HG02798 (cell line): ENCODE data around the gene FTCDNL1.

Experiments
- ATAC-seq: cut with Tn5 transposase; IDR thresholded peaks from one replicate; pipeline ENCODE4 v1.9.1; 2021; ENCODE audit warnings: mild to moderate bottlenecking; ENCODE audit not compliant: unreplicated experiment, poor library complexity

The FTCDNL1 gene

DNA sequence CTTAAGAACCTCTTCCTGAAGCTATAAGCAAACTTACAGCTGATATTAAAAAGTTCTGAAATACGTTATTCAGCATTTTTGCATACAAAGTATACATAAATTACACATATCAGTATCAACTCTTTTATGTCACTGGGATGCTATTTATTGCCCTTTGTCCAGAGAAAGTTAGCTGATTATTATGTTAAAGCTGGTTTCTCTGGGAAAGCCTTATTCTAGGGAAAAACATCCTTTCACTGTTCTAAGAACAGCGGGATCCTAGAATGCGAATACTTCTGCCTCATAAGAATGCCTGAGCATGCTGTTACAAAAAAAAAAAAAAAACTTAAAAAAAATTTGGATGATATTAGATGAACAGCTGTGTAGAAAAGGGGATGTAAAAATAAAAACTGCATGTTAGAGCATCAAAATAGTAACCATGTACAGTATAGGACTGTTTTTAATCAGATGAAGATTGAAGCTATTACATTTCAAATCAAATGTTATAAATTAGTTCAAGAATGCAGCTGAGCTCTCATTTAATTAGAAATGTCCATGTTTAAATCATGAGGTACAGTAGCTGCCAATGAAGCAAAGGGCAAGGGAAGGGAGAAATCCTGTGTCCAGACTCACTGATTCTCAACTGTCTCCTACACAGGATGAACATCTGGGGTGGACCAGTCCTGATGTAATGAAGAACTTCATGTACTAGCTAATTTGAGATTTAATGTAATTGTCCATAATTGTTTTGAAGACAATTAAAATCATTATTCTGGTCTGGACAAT is 8.2 kb downstream of the FTCDNL1 start:
- ATAC-seq: no peak

DNA sequence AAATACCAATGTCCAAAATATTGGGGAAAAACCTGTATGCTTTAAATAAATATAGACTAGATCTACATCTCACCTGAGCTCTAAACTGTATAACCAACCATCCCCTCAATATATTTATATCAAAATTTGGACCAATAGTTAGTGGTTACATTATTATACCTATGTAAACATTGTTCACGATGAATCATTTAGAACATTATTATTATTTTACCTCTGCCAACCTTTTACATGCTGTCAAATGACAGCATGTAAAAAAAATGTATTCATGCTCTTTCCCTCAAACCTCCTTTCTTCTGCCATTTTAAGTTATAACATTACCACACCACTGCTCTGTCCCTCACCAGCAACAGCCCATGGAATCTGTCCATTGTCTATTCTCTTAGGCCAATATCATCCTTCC is 9.6 kb downstream of the FTCDNL1 start:
- no peak for ATAC-seq

DNA sequence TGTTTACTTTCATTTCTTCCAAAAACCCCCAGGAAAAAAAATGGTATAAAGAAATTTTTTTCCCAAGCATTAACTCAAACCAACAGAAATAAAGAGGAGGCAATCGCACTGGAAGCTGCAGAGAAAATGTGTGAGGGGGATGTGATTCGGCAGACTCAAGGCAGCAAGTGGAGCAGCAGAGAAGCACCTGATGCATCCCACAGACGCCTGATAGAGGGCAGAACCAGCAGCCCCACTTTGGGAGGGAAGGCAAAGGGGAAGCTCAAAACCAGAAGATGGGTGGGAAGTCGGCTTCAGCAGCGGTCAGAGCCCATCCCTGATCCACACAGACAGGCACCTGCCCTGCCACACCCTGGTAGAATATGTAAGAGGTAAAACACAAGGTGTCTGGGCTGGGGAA is 12.6 kb downstream of the FTCDNL1 start:
- ATAC-seq: no peak

DNA sequence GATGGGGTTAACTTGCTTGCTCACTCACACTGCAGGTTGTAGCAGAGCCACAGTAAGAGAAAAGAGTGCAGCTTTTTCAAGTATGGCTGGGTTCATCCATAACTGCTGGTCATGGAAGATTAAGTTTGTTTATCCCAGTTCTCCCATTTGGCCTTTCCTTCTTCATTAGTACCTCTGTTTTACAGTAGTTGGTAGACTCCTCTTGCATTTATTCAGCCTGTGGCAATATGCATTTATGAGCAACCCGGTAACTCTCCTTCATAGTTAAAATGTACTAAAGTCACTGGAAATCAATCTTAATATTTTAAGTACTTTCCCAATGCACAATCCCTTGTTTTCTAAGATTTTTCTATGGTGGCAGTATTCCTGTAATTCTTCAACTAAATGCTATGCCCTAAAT is 14.0 kb downstream of the FTCDNL1 start:
- no peak for ATAC-seq

DNA sequence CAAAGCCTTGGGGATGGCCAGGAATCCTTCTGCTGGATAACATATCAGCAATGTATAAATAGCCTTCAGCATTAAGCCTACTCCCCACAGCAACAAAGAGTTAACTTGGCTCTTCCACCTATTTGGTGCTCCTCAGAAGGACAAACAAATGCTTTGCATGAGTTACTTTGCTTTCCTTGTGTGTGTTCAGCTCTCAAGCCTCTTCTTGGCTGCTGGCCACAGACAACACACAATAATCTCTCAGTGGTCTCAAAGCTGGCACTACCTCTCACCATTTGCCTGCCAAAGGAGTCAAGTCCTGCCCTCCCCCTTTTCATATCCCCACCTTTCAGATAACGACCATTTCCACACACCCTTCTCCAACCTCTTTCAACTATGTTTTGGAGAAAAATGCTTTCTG is 17.5 kb downstream of the FTCDNL1 start:
- no peak for ATAC-seq

DNA sequence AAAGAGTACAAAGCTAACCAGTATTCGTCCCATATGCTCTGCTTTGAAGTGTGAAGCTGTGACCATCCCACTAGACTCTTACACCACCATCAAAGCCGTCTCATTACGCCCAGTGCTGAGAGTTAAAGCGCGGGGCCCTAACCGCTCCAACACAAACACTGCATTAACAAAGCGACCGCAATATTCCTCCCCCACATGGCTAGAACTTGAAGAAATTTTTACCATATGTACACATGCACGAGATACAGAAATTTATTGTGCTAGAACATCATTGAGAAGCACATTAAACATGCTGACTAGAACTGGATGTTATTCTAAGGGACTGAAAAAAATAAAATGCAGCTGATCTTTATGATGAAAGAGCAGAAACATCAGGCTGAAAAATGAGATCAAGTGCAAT is 20.5 kb downstream of the FTCDNL1 start:
- ATAC-seq: no peak

DNA sequence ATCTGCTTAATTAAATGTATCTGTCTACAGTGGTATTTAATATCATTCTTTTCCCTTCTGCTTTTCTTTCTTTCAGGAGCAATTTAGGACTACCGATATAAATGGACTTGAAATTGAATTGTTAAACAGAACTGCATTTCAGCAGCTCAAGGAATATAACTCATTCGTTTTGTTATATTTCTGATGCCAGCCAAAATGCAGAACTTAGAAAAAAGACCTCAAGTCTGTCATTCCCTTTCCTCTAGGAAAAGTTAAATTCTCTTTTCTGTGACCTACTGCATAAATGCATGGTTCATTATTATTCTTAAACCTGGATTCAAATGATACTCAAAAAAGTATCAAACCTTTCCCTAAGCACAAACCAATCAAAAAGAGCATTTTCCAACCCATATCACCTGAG is 21.4 kb downstream of the FTCDNL1 start:
- ATAC-seq: no peak

DNA sequence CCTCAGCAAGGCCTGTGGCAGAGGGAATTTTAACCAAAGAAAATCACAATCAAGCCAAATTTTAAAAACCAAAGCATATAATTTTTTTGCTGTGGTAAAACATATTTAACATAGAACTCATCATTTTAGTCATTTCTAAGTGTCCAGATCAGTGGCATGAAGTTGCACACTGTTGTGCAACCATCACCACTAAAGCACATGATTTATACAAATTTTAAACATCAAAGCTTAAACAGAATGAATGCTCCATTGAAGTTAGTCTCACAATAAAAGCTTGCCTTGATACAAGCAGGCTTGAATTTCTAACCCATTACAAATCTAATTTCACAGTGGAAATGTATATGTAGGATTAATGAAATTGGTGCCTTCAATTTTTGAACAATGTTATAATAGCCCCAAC is 31.2 kb downstream of the FTCDNL1 start:
- no peak for ATAC-seq

DNA sequence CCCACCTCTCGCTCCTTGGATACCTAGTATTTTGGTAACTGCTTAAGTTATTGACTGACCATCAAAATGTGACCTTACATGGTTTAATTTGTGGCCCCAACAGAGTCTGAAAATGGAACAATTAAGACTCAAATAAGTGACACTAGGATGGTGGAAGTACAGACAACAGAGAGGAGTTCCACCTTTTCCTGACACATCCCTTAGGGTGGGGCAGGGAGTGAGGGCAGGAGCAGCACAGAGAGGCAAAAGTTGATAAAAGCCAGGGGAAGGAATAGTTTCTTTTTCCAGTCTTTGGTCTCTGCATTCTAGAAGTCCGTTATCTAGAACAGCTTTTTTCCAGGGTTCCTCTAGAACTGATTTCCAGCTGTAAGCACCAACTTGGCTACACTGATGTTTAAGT is 32.2 kb downstream of the FTCDNL1 start:
- ATAC-seq: no peak

DNA sequence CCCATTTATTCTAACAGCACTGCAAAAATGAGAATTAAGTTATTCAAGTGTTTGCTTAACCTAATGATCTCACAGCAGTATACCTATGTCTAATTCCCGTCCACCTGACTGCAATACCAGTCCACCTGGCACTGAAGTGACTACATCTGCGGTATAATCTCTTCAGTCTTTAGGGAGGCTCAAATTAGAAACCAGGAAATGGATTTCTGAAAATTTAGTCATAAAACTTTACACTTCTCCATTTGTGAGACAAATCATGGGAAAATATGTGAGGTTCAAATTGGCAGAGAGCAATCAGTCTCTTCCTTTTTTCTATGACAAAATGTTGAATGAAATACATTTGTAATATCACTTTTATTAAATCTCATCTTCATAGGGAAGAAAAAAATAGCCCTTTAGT is 33.0 kb downstream of the FTCDNL1 start:
- no peak for ATAC-seq

DNA sequence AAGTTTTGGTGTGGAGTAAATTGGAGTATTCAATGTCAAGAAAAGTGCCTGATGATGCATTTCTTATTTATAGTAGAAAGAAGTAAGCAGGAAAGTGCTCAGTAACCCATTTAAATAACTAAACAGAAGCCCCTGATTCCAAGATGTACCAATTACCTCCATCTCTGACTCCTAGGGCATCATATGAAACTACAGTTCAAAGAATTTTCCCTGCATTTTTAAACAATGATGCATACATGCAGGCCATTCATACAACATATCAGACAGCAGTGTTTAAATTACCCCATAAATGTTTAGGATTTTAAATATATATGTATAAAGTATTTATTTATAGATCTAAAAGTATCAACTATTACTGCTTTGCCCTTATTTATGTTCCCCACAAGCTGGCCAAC is 36.2 kb downstream of the FTCDNL1 start:
- no peak for ATAC-seq

DNA sequence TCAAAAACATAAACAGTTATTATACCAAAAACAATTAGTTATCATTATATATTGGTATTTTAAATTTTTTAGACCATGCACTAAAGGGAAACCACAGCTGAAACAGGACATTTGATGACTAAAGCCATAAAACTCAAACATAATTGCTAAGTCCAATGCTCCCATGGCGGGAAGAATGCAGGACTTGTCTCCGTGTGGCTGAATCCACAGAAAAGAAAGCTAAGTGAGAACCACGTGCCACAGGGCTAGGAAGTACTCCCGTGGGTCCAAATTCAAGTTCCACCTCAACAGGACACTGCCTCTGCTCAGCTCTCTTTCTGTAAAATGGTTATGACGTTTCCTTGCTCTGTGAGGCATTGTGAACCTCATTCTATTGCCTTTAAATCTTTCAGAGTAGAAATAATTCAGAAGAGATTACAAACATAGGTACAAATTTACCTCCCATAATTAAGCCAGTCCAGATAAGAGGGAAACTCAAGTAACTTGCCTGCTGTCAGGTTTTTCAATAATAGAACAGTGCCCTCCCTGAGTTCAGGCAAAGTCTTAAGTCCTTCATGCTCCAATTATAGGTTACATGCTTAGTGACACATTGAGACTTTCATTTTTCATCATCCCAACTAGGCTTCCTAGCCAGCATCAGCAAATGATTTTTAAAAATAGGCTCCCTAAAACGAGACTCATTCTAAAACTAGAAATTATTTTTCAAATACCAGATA is 36.7 kb downstream of the FTCDNL1 start:
- ATAC-seq: no peak

DNA sequence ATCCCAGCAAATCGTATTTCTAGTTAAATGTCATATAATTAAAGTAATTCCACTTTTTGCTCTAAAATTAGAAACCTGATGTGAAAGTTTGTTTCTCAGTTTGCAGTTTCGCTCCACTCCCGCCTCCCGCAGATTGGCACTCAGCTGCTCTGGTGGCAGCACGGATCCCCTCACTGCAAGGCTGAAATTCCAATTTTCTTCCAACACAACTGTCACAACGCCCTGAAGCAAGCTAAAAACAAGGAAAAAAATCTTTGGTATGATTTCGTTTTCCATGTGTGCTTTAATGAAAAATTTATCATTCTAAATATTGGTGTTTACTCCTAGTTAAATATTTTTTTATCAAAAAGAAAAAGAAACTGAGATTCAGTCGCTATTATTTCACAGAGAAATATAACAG is 38.5 kb downstream of the FTCDNL1 start:
- no peak for ATAC-seq

DNA sequence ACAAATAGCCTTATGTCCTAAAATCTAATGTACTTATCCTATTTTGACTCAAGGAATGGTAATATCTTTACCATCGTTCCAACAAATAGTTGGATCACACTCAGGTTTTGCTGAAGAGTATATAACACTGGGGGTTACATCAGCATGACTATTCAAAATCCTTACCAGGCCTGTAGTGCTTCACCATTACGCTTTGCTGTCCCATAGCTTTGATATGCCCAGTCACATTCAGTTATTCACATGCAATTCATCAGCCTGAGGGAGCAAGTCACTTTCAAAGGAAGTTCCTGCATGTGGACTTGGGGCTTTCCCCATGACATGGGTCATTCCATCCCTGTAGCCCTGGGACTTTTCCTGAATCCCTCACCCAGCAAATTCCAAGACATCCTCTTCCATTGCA is 39.6 kb downstream of the FTCDNL1 start:
- ATAC-seq: no peak

DNA sequence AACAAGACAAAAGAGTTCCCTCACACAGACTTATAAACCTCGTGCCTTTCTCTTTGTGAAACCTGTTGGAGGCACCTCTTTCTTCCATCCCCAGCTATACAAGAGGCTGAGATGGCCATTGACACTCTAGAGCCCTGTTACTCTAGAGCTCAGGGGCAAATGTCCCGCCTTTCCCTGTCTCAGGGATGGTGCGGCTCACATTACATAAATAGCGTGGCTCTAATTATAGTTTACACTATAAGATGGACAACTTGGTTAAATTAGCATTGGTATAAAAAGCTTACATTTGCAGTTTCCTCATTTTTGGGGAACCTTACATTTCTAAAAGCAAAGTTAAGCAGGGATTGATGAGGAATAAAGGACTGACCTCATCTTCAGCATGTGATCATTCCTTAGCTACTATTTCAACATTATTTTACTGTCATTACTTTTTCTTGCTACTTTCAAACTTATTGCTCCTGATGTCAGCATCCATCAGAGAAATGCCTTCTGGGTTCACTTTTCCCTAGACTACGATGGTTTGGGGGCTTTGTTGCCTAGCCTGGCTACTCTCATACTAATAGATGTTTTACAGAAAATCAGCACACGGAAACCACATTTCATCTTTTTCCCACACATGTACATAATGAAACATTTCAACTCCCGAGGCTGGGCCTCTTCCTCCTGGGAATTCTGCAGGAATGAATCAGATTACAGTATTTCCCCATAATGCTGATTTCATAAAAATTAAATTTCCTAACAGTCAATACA is 40.4 kb downstream of the FTCDNL1 start:
- no peak for ATAC-seq

DNA sequence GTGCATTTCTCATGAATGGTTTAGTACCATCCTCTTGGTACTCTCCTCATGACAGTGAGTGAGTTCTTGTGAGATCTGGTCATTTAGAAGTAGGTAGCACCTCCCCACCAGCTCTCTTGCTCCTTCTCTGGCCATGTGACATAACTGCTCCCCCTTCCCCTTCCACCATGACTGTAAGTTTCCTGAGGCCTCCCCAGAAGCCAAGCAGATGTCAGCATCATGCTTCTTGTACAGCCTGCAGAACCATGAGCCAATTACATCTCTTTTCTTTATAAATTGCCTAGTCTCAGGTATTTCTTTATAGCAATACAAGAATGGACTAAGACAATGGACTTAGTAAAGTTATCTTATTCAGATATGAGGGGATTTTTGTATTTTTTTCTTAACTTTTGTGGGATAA is 43.0 kb downstream of the FTCDNL1 start:
- ATAC-seq: no peak

DNA sequence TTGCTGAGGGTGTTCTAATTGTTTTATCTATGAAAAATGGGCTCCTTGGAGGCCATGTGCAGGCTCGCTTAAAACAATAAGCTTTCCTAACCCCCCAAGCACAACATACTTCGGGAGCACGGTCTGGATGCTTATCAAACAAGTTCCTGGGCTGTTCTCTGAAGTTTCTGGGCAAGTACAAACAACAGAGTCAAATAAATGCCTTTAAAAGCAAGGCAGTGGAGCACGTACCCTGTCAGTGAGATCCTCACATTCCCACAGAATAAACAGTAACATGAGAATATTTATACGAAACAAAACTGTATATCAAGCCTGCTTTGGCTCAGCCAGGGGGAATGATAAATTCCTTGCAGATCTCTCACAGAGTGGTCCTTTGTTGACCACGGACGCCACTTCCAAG is 44.8 kb downstream of the FTCDNL1 start:
- ATAC-seq: no peak

DNA sequence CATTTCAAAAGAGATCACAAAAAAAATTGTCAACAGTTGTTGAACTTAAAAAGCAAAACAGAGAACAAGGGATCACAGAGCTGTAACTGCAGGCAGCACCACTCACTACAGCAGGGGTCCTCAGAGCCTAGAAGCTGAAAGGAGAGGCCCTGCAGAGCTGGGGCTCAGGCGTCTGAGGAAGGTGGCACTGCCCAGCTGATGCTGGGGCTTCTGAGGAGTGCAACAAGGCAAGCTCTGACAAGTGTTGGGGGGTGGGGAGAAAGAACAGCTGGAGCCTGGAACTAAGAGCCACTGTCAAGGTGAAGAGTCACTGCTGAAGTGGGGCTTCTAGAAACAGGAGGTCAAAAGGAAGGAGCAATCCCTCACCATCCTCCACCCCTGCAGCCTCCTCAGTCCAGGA is 46.2 kb downstream of the FTCDNL1 start:
- ATAC-seq: no peak

DNA sequence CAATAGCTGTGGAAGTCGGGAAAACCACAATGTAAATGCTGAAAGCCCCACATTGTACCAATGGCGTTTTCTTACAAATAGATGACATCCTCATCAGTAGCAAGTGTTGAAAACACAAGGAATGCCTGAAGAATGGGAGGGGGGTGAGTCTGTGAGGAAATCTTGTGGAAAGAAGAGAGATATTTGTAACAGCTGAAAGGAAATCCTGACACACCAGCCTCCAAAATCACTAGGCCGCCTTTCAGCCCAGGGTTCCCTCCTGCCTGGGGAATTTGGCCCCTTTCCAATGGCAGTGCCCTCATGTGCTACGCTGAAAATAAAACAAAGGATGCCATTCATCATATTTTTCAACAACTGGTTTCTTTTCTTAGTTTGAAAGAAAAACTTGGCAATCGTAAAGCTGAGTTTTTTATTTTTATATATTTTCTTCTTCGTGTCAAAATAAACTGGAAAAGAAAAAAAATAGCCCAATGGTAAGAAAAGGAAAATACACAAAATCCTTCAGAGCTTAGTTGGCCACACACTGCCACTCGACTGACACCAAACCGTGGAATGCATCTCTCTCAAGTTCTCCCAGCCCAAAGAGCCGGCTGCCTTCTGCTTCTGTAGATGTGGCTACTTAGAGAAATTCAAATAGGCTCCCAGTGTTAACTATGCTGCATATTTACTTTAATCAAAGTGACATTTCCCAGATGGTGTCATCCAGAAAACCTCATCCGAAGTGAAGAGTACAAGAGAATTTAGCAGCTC is 52.0 kb downstream of the FTCDNL1 start:
- no peak for ATAC-seq

DNA sequence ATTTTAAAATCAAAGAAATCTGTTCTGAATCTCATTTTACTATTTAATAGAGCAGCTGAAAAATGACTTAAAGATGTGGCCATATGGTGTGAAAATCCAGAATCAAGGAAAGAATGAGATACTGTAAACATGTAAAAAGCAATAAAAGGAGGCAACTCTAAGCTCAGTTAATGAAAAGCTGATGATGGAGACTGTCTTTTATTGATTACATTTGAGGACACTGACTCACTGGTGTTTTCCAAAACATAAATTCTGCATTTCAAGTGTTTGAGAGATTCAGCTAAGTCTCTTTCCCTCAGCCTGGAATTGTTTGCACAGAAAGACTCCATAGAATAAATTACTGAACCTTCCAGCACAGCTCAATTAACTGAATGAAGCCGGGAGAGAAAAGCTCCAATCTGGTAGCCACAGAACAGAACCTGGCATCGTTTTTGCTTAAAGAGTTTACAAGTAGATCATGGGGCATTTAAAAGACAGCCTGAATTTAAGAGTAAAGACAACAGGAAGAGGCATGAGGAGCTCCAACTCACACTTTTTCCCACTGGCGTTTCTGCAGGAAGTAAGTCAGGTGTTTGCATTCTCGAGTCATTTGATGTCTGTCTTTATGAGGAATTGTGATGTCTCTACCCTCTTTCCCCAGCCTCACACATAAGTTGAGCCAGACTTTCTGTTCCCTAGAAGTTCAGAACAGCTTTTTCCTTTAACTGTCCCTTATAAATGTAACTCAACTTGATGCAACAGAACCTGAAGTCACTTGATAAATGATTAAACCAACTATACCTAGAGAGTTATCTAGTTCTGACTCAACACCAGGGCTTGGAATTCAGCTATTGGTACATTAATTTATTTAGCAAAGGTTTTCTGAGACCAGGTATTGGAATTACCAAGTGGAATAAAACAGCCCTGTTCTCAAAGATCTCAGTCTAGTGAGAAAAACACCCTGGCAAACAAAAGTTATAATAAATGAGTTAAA is 53.3 kb downstream of the FTCDNL1 start:
- ATAC-seq: no peak
